NCI-H1048 (cell line): Measurements from ENCODE around the gene IQCN.
"Not testable (repeated sequence)": the region's sequence is repeated elsewhere in the genome, so short reads cannot be mapped to it uniquely, and the experiment has no call there.

Experiments
- DNase-seq: peaks from one replicate; lab custom pipeline; 2025; lab: John Stamatoyannopoulos, UW

The IQCN gene

DNA sequence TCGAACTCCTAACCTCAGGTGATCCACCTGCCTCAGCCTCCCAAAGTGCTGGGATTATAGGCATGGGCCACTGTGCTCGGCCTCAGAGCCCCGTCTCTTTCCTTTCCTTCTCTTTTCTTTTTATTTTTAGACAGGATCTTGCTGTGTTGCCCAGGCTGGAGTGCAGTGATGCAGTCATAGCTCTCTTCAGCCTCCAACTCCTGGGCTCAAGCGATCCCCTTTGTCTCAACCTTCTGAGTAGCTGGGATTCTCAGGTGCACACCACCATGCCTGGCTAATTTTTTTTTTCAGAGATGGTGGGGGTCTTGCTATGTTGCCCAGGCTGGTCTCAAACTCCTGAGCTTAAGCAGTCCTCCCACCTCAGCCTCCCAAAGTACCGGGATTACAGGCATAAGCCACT, 64.3 kb downstream of the IQCN start:
- not testable (repeated sequence) for DNase-seq

DNA sequence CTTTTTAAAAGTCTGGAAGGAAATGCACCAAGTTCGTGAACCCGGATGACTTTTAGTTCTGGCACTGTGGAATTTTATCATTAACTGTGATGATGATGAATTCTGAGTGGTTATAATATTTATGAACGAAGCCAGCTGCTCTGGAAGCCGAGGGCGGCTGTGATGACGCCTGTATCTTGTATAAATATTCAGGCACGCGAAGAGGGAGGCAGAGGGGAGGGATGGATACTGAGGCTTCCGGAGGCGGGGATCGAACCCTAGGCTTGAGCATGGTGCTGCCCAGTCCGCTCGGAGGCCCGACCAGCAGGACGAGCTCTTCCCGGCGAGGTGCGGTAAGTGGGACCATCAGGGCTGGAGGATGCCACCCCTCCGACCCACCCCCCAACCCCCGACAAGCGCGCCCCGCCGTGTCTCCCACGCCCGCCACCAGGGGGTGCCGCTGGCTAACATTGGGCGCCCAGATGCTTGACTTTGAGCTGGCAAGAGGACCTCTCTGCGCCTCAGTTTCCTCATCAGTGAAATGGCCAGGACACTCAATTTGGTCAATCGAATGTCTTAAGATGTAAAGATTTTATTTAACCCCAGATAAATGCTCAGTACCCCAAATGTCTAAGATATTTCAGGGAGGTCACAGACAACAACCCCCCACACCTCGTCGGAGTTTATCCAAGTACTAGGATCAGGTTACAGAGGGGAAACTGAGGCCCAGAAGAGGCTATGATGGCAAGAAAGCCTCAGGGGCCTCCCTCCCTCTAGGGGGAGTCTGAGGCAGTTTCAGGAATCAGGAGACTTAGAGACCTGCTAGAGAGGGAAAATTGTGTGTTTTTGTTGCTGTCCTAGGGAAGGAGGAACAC, 65.9 kb downstream of the IQCN start:
- DNase-seq = no peak
